ENCODE data around the gene SAXO1.

DNA sequence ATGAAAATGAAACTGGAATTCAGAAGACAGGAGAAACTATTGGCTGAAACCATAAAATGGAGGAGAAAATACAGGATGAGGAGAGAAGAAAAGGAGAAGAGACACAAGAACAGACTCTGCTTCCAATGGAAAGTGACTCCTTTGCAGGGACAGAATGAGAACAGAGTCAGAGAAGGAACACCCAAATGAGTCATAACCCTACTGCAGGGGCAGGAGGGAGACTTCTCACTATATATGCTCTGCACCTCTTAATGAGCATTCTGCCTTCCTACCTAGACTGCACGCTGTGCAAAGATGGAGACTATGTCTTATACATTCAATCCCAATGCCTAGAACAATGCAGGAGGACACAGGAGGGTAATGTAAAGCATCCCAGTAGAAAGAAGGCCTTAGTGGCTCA lies 2.1 kb downstream of the SAXO1 start:
- TF ChIP-seq, protein P1, sequence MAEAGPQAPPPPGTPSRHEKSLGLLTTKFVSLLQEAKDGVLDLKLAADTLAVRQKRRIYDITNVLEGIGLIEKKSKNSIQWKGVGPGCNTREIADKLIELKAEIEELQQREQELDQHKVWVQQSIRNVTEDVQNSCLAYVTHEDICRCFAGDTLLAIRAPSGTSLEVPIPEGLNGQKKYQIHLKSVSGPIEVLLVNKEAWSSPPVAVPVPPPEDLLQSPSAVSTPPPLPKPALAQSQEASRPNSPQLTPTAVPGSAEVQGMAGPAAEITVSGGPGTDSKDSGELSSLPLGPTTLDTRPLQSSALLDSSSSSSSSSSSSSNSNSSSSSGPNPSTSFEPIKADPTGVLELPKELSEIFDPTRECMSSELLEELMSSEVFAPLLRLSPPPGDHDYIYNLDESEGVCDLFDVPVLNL (CRISPR knock-in tag; IDR thresholded peaks at IDR 0.05; ENCODE audit: borderline replicate concordance, low read depth): no peak
- TF ChIP-seq MYBL2 (CRISPR knock-in tag; IDR thresholded peaks at IDR 0.05) (no peak), NR2C2 (CRISPR knock-in tag; IDR thresholded peaks at IDR 0.05) (no peak)
